ENCODE measurements around the gene CDKL1.

Gene CDKL1

GRCh38 chr14:50354527-50354926, 42.2 kb downstream of the CDKL1 start:
- no peak overlapping the region for H3K4me3 ChIP-seq (ENCODE audit: control insufficient read depth, low read depth, low read length)
- no peak for DNase-seq (ENCODE audit: low read depth)
- TF ChIP-seq, protein P1, sequence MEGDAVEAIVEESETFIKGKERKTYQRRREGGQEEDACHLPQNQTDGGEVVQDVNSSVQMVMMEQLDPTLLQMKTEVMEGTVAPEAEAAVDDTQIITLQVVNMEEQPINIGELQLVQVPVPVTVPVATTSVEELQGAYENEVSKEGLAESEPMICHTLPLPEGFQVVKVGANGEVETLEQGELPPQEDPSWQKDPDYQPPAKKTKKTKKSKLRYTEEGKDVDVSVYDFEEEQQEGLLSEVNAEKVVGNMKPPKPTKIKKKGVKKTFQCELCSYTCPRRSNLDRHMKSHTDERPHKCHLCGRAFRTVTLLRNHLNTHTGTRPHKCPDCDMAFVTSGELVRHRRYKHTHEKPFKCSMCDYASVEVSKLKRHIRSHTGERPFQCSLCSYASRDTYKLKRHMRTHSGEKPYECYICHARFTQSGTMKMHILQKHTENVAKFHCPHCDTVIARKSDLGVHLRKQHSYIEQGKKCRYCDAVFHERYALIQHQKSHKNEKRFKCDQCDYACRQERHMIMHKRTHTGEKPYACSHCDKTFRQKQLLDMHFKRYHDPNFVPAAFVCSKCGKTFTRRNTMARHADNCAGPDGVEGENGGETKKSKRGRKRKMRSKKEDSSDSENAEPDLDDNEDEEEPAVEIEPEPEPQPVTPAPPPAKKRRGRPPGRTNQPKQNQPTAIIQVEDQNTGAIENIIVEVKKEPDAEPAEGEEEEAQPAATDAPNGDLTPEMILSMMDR (IDR thresholded peaks at IDR 0.05; ENCODE audit: control insufficient read depth, insufficient read depth, low read depth, low read length, missing control alignments): no peak

GRCh38 chr14:50353126-50353525, 43.6 kb downstream of the CDKL1 start:
- DNase-seq (ENCODE audit: low read depth): no peak
- H3K4me3 ChIP-seq (ENCODE audit: control insufficient read depth, low read depth, low read length): no peak overlapping the region
- TF ChIP-seq, protein P1 (IDR thresholded peaks at IDR 0.05; ENCODE audit: control insufficient read depth, insufficient read depth, low read depth, low read length, missing control alignments): no peak

DNA sequence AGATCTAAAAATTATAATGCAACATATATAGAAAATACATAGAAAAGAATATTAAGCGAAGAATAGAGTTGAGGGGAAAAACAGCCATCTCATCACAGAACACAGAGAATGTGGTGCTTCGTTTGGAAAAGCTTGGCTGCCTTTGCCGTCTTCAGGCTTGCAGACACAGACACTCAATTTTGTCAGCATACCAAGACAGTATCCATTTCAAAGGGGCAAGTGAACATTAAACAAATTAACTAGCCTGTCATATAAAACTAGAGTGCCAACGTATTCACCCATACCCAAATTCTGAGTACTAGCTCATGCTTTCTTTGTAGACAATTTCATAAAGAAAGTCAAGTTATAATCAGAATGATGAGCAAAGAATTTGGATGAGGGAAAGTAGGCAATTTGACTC, 44.1 kb downstream of the CDKL1 start:
- no peak overlapping the region for H3K4me3 ChIP-seq (ENCODE audit: control insufficient read depth, low read depth, low read length)
- DNase-seq (ENCODE audit: low read depth): no peak
- TF ChIP-seq, protein P1 (IDR thresholded peaks at IDR 0.05; ENCODE audit: control insufficient read depth, insufficient read depth, low read depth, low read length, missing control alignments): no peak

GRCh38 chr14:50350975-50351374, 45.7 kb downstream of the CDKL1 start:
- TF ChIP-seq, protein P1 (IDR thresholded peaks at IDR 0.05; ENCODE audit: control insufficient read depth, insufficient read depth, low read depth, low read length, missing control alignments): no peak
- no peak overlapping the region for H3K4me3 ChIP-seq (ENCODE audit: control insufficient read depth, low read depth, low read length)
- DNase-seq (ENCODE audit: low read depth): no peak

DNA sequence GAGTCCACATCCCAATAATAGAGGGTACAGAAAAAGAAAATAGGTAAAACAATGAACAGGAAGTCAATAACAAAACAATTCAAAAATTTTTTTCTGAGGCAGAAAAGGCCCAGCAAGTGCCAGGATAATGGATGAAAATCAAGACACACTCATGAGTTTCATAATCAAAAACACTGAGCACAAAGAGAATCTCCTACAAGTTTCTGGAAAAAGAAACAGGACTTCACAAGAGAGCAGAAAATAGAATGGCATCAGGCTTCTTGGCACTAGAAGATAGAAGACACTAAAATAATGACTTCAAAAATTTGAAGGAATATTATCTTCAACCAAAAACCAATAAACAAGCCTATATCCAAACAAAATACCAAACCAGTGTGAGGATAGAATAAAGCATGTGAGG, 47.7 kb downstream of the CDKL1 start:
- H3K4me3 ChIP-seq (ENCODE audit: control insufficient read depth, low read depth, low read length): no peak overlapping the region
- TF ChIP-seq, protein P1 (IDR thresholded peaks at IDR 0.05; ENCODE audit: control insufficient read depth, insufficient read depth, low read depth, low read length, missing control alignments): no peak
- no peak for DNase-seq (ENCODE audit: low read depth)

- H3K4me3 ChIP-seq (ENCODE audit: control insufficient read depth, low read depth, low read length): no peak overlapping the region
- TF ChIP-seq, protein P1 (IDR thresholded peaks at IDR 0.05; ENCODE audit: control insufficient read depth, insufficient read depth, low read depth, low read length, missing control alignments): no peak
- no peak for DNase-seq (ENCODE audit: low read depth)
Observed at GRCh38 chr14:50347521-50347920, 49.2 kb downstream of the CDKL1 start.

GRCh38 chr14:50345846-50346422, 50.7 kb downstream of the CDKL1 start:
- TF ChIP-seq, protein P1 (IDR thresholded peaks at IDR 0.05; ENCODE audit: control insufficient read depth, insufficient read depth, low read depth, low read length, missing control alignments): no peak
- no peak overlapping the region for H3K4me3 ChIP-seq (ENCODE audit: control insufficient read depth, low read depth, low read length)
- no peak for DNase-seq (ENCODE audit: low read depth)

Data from AG09309 (cell line).